8988T (cell line): ENCODE measurements around the gene CCDC40.
"Not testable (repeated sequence)": the region's sequence is repeated elsewhere in the genome, so short reads cannot be mapped to it uniquely, and the experiment has no call there.

Experiments used
- DNase-seq: peaks from one replicate; pipeline ENCODE4 v3.0.0; 2011

Gene CCDC40

GRCh38 chr17:80086081-80086480 is 49.6 kb downstream of the CCDC40 start:
- DNase-seq, result no peak

- DNase-seq, result no peak
These were observed 50.2 kb downstream of the CCDC40 start for GRCh38 chr17:80086616-80087015.

GRCh38 chr17:80087346-80088265 is 51.2 kb downstream of the CCDC40 start:
- DNase-seq, result no peak

- DNase-seq, result no peak
These were observed 53.3 kb downstream of the CCDC40 start for GRCh38 chr17:80089762-80090161.

- DNase-seq, result not testable (repeated sequence)
These were observed 53.7 kb downstream of the CCDC40 start for GRCh38 chr17:80090164-80090563.

- DNase-seq, result no peak
These were observed 54.9 kb downstream of the CCDC40 start for GRCh38 chr17:80091376-80091775.

GRCh38 chr17:80092959-80093358 is 56.5 kb downstream of the CCDC40 start:
- no peak for DNase-seq

- DNase-seq, result no peak
These were observed 58.8 kb downstream of the CCDC40 start for GRCh38 chr17:80095038-80095843.

- no peak for DNase-seq
These were observed 59.5 kb downstream of the CCDC40 start for GRCh38 chr17:80095844-80096475.

GRCh38 chr17:80096561-80097021 is 60.1 kb downstream of the CCDC40 start:
- no peak for DNase-seq

- DNase-seq, result no peak
These were observed 60.7 kb downstream of the CCDC40 start for GRCh38 chr17:80097127-80097621.

- DNase-seq, result no peak
These were observed 61.6 kb downstream of the CCDC40 start for GRCh38 chr17:80097844-80098691.

GRCh38 chr17:80099291-80100034 is 63.0 kb downstream of the CCDC40 start:
- no peak for DNase-seq

- no peak for DNase-seq
These were observed 63.5 kb downstream of the CCDC40 start for GRCh38 chr17:80100035-80100323.

- peak; percentile 93 for DNase-seq
These were observed 64.8 kb downstream of the CCDC40 start, which contains the start of gene GAA for GRCh38 chr17:80101011-80101945. TSS of gene GAA (plus strand) at chr17:80101581. CDS start at chr17:80104587, 3,006 bp downstream.

GRCh38 chr17:80101946-80102663 is 65.7 kb downstream of the CCDC40 start:
- no peak for DNase-seq

- no peak for DNase-seq
These were observed 66.4 kb downstream of the CCDC40 start for GRCh38 chr17:80102664-80103448.

- no peak for DNase-seq
These were observed 67.1 kb downstream of the CCDC40 start for GRCh38 chr17:80103449-80104085.
